HepG2 (cell line): ENCODE data around the gene CA11. TPM values are rescaled to one million over a fixed set of nuclear protein-coding genes. Genes with fewer than 3 reads are reported as not detected.

Experiments used
- ATAD3A ChIP-seq: sonication (generic); formaldehyde crosslinking; IDR thresholded peaks from 2 replicates; pipeline ENCODE4 v1.4.0; 2020; ENCODE audit warnings: missing genetic modification reagents
- CC2D1A ChIP-seq: sonication (generic); formaldehyde crosslinking; IDR thresholded peaks from 2 replicates; pipeline ENCODE4 v1.8.1; 2023; ENCODE audit warnings: mild to moderate bottlenecking, missing genetic modification reagents
- TMF1 ChIP-seq: sonication (generic); formaldehyde crosslinking; IDR thresholded peaks from 2 replicates; pipeline ENCODE4 v1.8.1; 2022; ENCODE audit warnings: low read depth, missing genetic modification reagents
- ZNF614 ChIP-seq: IDR thresholded peaks from 2 replicates; pipeline ENCODE4 v1.6.1; 2018; ENCODE audit warnings: missing biosample characterization, missing genetic modification reagents, inconsistent platforms, borderline replicate concordance
- ZNF790 ChIP-seq: sonication (generic); formaldehyde crosslinking; IDR thresholded peaks from 2 replicates; pipeline ENCODE4 v1.8.0; 2022; ENCODE audit warnings: missing genetic modification reagents, mild to moderate bottlenecking, borderline replicate concordance
- polyA plus RNA-seq, 8 experiments: library from polyadenylated mRNA; depleted of rRNA in 3 of 8; stranded (reverse) in 7 of 8; unstranded in 1 of 8; fragments of >200 nt; fragmentation: Illumina TruSeq in 4 of 8; extraction: Trizol in 4 of 8; gene quantifications; 2 replicates each; pipeline versions ENCODE4 v1.2.1 to v1.2.3, GENCODE V29; 2011 to 2016; ENCODE audit warnings: low read depth in 4 of 8, missing spikeins in 1 of 8, mixed read lengths in 1 of 8; ENCODE audit not compliant: insufficient read depth in 1 of 8
- total RNA-seq, 5 experiments: library from RNA; depleted of rRNA; stranded (reverse); fragments of >200 nt; fragmentation: Illumina TruSeq; extraction: Trizol; gene quantifications; 2 replicates each; pipeline ENCODE4 v1.2.3, GENCODE V29; 2016; ENCODE audit warnings: low read depth in 1 of 5
- TF ChIP-seq, protein P1 (sequence below): sonication (generic); formaldehyde crosslinking; IDR thresholded peaks from 2 replicates; pipeline ENCODE4 v1.4.0; 2020; ENCODE audit warnings: low read depth, missing genetic modification reagents
- TF ChIP-seq, protein P2 (sequence below): sonication (generic); formaldehyde crosslinking; IDR thresholded peaks from one replicate; pipeline ENCODE4 v1.5.1; 2020; ENCODE audit warnings: mild to moderate bottlenecking, missing genetic modification reagents; ENCODE audit errors: not compliant biosample characterization
- TF ChIP-seq, protein P3 (sequence below): sonication (generic); formaldehyde crosslinking; IDR thresholded peaks from 2 replicates; pipeline ENCODE4 v1.4.0; 2020; ENCODE audit warnings: missing genetic modification reagents
- TF ChIP-seq, protein P4 (sequence below), 2 experiments: fragments of 450-650 bp in 1 of 2; sonication (generic) in 1 of 2; formaldehyde crosslinking; IDR thresholded peaks; 2 replicates each; pipeline versions ENCODE4 v1.5.0 to v1.8.0; 2020 to 2022; ENCODE audit warnings: mild to moderate bottlenecking in 1 of 2, missing genetic modification reagents in 1 of 2

Gene CA11
- total and polyA plus RNA-seq, 2 of the 13 experiments (the other 11 are each of a cell fraction or from before 2014, with no cell fraction given): 0.41 to 0.58 TPM

DNA sequence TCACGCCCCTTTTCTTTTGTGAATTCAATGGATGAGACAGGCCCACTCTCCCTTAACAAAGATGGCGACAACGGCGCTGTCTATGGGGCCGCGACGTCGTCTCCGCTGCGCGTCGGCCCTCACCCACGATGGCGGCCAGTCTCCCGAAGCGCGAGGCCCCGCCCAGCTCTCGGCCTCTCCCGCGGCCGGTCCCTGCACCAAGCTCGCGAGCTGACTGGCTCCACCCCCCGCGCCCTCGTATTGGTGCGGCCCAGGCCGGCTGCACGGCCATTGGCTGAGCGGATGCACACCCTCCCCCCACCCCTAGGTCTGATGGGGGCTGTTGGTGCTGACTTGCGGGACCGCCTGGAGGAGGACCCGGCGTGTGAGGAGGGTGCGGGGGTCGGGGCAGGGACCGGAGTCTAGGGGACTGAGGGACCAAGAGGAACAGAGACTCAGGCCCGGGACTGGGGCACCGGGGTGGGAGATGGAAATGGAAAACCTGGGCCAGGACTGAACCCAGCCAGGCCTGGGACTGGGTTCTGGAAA is 21.9 kb downstream of the CA11 start (continued):
- TF ChIP-seq ZNF790 (CRISPR knock-in tag) (no peak), TMF1 (CRISPR knock-in tag) (no peak), ATAD3A (CRISPR knock-in tag) (no peak), CC2D1A (CRISPR knock-in tag) (no peak), ZNF614 (CRISPR knock-in tag) (no peak)
- TF ChIP-seq, protein P1, sequence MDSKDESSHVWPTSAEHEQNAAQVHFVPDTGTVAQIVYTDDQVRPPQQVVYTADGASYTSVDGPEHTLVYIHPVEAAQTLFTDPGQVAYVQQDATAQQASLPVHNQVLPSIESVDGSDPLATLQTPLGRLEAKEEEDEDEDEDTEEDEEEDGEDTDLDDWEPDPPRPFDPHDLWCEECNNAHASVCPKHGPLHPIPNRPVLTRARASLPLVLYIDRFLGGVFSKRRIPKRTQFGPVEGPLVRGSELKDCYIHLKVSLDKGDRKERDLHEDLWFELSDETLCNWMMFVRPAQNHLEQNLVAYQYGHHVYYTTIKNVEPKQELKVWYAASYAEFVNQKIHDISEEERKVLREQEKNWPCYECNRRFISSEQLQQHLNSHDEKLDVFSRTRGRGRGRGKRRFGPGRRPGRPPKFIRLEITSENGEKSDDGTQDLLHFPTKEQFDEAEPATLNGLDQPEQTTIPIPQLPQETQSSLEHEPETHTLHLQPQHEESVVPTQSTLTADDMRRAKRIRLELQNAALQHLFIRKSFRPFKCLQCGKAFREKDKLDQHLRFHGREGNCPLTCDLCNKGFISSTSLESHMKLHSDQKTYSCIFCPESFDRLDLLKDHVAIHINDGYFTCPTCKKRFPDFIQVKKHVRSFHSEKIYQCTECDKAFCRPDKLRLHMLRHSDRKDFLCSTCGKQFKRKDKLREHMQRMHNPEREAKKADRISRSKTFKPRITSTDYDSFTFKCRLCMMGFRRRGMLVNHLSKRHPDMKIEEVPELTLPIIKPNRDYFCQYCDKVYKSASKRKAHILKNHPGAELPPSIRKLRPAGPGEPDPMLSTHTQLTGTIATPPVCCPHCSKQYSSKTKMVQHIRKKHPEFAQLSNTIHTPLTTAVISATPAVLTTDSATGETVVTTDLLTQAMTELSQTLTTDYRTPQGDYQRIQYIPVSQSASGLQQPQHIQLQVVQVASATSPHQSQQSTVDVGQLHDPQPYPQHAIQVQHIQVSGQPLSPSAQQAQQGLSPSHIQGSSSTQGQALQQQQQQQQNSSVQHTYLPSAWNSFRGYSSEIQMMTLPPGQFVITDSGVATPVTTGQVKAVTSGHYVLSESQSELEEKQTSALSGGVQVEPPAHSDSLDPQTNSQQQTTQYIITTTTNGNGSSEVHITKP (CRISPR knock-in tag): no peak; the same call in 1 of the 2 replicates
- TF ChIP-seq, protein P2, sequence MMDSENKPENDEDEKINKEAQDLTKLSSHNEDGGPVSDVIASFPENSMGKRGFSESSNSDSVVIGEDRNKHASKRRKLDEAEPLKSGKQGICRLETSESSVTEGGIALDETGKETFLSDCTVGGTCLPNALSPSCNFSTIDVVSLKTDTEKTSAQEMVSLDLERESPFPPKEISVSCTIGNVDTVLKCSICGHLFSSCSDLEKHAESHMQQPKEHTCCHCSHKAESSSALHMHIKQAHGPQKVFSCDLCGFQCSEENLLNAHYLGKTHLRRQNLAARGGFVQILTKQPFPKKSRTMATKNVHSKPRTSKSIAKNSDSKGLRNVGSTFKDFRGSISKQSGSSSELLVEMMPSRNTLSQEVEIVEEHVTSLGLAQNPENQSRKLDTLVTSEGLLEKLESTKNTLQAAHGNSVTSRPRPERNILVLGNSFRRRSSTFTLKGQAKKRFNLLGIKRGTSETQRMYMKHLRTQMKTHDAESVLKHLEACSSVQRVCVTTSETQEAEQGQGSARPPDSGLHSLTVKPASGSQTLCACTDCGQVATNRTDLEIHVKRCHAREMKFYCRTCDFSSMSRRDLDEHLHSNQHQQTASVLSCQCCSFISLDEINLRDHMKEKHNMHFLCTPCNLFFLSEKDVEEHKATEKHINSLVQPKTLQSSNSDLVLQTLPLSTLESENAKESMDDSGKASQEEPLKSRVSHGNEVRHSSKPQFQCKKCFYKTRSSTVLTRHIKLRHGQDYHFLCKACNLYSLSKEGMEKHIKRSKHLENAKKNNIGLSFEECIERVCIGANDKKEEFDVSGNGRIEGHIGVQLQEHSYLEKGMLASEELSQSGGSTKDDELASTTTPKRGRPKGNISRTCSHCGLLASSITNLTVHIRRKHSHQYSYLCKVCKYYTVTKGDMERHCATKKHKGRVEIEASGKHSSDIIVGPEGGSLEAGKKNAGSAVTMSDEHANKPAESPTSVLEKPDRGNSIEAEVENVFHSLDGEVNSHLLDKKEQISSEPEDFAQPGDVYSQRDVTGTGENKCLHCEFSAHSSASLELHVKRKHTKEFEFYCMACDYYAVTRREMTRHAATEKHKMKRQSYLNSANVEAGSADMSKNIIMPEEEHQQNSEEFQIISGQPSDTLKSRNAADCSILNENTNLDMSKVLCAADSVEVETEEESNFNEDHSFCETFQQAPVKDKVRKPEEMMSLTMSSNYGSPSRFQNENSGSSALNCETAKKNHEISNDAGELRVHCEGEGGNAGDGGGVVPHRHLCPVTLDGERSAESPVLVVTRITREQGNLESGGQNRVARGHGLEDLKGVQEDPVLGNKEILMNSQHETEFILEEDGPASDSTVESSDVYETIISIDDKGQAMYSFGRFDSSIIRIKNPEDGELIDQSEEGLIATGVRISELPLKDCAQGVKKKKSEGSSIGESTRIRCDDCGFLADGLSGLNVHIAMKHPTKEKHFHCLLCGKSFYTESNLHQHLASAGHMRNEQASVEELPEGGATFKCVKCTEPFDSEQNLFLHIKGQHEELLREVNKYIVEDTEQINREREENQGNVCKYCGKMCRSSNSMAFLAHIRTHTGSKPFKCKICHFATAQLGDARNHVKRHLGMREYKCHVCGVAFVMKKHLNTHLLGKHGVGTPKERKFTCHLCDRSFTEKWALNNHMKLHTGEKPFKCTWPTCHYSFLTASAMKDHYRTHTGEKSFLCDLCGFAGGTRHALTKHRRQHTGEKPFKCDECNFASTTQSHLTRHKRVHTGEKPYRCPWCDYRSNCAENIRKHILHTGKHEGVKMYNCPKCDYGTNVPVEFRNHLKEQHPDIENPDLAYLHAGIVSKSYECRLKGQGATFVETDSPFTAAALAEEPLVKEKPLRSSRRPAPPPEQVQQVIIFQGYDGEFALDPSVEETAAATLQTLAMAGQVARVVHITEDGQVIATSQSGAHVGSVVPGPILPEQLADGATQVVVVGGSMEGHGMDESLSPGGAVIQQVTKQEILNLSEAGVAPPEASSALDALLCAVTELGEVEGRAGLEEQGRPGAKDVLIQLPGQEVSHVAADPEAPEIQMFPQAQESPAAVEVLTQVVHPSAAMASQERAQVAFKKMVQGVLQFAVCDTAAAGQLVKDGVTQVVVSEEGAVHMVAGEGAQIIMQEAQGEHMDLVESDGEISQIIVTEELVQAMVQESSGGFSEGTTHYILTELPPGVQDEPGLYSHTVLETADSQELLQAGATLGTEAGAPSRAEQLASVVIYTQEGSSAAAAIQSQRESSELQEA (CRISPR knock-in tag): no peak
- TF ChIP-seq, protein P3, sequence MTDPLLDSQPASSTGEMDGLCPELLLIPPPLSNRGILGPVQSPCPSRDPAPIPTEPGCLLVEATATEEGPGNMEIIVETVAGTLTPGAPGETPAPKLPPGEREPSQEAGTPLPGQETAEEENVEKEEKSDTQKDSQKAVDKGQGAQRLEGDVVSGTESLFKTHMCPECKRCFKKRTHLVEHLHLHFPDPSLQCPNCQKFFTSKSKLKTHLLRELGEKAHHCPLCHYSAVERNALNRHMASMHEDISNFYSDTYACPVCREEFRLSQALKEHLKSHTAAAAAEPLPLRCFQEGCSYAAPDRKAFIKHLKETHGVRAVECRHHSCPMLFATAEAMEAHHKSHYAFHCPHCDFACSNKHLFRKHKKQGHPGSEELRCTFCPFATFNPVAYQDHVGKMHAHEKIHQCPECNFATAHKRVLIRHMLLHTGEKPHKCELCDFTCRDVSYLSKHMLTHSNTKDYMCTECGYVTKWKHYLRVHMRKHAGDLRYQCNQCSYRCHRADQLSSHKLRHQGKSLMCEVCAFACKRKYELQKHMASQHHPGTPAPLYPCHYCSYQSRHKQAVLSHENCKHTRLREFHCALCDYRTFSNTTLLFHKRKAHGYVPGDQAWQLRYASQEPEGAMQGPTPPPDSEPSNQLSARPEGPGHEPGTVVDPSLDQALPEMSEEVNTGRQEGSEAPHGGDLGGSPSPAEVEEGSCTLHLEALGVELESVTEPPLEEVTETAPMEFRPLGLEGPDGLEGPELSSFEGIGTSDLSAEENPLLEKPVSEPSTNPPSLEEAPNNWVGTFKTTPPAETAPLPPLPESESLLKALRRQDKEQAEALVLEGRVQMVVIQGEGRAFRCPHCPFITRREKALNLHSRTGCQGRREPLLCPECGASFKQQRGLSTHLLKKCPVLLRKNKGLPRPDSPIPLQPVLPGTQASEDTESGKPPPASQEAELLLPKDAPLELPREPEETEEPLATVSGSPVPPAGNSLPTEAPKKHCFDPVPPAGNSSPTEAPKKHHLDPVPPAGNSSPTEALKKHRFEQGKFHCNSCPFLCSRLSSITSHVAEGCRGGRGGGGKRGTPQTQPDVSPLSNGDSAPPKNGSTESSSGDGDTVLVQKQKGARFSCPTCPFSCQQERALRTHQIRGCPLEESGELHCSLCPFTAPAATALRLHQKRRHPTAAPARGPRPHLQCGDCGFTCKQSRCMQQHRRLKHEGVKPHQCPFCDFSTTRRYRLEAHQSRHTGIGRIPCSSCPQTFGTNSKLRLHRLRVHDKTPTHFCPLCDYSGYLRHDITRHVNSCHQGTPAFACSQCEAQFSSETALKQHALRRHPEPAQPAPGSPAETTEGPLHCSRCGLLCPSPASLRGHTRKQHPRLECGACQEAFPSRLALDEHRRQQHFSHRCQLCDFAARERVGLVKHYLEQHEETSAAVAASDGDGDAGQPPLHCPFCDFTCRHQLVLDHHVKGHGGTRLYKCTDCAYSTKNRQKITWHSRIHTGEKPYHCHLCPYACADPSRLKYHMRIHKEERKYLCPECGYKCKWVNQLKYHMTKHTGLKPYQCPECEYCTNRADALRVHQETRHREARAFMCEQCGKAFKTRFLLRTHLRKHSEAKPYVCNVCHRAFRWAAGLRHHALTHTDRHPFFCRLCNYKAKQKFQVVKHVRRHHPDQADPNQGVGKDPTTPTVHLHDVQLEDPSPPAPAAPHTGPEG: no peak
- TF ChIP-seq, protein P4, sequence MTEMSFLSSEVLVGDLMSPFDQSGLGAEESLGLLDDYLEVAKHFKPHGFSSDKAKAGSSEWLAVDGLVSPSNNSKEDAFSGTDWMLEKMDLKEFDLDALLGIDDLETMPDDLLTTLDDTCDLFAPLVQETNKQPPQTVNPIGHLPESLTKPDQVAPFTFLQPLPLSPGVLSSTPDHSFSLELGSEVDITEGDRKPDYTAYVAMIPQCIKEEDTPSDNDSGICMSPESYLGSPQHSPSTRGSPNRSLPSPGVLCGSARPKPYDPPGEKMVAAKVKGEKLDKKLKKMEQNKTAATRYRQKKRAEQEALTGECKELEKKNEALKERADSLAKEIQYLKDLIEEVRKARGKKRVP (CRISPR knock-in tag; IDR thresholded peaks at IDR 0.05): no peak
